Left lobe of liver (tissue), 2 donors: Measurements from ENCODE around the gene KLK15. TPM values are rescaled to one million over a fixed set of nuclear protein-coding genes. Genes with fewer than 3 reads are reported as not detected.
A peak's percentile ranks its signal among the peaks of the same experiment; 100 is the strongest.

ENCODE experiments used
- ATAC-seq: fragments of 200-7000 bp; cut with Tn5 transposase; one replicate; pipeline ENCODE4 v1.9.1; 2020; ENCODE audit warnings: mild to moderate bottlenecking, moderate library complexity
- DNase-seq: peaks from one replicate; pipeline ENCODE4 v3.0.0-alpha.2; 2020; ENCODE audit warnings: low spot score
- total RNA-seq: library from RNA; stranded (reverse); gene quantifications from one replicate; pipeline ENCODE4 v1.2.1, GENCODE V29; 2021
- donor health status: DM: no; HTN: no; CAD: no; lungs with moderate emphysema.
- donor health status: DM: no; HTN: yes; CAD: no.

Gene KLK15
- total RNA-seq, 1 donor from 2014 or later = not detected

GRCh38 chr19:50843701-50844221, 10.4 kb upstream of the KLK15 start:
- DNase-seq (no peak), ATAC-seq (no peak)

GRCh38 chr19:50843205-50843604, 9.8 kb upstream of the KLK15 start:
- ATAC-seq (no peak), DNase-seq (no peak)

DNA sequence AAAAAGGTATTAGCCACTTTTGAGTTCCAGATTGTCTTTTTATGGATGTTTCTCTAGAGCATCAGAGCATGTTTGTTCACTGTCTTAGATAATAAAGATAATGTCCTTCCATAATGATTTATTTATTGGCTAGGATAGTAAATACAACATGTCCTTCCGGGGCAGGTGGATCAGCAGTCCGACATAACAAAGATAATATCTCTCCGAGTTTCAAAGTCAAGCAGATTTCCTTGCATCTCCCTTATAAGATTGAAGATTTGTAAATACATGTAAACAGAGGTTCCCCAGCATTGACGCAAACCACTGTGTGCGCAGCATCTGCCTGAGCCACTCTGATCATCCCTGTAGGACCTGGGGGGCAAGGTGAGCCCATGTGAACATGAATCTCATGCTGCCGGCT, 8.8 kb upstream of the KLK15 start:
- no peak for ATAC-seq
- no peak for DNase-seq

- DNase-seq (no peak), ATAC-seq (no peak)
Observed at GRCh38 chr19:50839712-50840655, 6.6 kb upstream of the KLK15 start.

DNA sequence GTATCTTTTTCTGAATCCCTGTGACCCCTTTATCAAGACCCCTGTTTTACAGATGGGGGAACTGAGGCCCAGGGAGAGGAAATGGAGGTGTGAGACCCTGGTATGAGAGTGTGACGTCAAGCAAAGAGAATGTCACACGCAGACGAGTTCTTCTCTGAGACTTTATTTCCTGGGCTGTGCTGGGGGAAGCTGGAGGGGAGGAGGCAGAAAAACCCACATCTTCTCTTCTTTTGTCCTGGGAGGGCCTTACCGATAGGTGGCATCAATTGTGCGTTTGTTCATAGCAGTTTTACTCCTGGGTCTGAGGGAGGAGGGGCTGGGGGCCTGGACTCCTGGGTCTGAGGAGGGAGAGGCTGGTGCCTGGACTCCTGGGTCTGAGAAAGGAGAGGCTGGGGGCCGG, 4.9 kb upstream of the KLK15 start:
- DNase-seq = no peak

GRCh38 chr19:50837300-50837699, 3.9 kb upstream of the KLK15 start:
- ATAC-seq = no peak

More for the DNA sequence above, 4.9 kb upstream of the KLK15 start:
- ATAC-seq = no peak

GRCh38 chr19:50836543-50837195, 3.3 kb upstream of the KLK15 start:
- no peak for ATAC-seq
- peak; percentile 50 for DNase-seq

More at GRCh38 chr19:50837300-50837699, 3.9 kb upstream of the KLK15 start:
- DNase-seq = no peak

DNA sequence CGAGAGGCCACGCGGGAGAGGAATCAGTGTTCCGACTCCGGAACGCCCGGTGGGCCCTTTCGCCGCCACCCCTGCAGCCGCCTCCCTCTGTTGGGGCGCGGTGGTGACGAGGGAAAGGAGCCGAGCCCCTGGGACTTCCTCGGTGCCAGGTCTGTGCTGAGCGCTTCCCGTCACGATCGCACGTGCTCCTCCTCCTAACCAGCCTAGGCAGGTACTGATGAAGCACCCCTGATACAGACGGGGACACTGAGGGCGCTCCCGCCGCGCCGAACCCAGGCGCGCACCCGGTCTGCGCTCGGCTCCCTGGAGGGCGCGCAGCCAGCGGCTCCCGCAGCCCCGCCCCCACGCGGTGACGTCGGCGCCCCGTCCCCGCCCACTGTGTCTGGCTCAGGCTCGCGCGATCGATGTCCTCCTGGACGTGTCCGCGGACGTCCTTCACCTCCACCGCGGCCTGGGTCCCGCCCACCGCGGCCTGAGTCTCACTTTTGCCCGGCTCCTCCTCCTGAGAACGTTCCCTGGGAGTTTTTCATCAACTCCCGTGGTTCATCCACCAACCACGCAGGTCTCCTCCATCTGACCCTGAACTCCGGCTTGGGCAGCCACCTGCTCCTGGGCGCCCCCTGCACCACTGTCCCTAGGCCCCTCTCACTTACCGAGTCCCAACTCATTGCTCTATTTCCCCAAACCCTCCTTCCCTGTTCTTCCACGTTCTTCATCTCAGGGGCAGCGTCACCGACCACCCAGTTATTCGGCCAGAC, 2.6 kb upstream of the KLK15 start:
- DNase-seq (peak; percentile 93), ATAC-seq (peak; percentile 97)

DNA sequence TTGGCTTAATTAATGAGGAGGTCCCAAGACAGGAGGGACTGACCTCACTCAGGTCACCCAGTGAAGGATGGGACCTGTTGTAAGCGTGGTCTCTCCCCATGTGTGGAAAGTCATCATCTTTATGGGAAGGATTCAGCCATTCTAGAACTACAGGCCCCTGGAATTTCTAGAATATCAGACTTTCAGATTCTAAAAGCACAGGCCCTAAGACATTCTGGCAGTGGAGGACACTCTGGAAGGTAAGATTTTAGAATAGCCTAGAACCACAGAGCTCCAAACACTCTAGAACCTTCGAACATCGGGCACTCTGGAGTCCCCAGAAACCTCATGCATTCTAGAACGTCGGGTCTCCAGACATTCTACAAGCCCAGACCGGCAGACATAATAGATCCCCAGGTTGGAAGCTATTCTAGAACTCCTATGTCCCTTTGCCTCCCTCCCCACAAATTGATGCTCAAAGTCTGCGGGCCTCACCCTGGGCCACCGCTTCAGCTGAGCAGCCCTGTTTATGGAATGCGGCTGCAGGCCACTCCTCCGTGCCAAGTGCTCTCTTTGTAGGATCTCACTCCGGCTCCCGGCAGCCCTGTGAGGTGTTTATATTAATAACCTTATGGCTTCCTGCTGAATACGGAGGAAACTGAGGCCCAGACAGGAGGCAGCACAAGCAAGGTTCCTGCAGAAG, 1.9 kb upstream of the KLK15 start:
- ATAC-seq (peak; percentile 8), DNase-seq (no peak)

DNA sequence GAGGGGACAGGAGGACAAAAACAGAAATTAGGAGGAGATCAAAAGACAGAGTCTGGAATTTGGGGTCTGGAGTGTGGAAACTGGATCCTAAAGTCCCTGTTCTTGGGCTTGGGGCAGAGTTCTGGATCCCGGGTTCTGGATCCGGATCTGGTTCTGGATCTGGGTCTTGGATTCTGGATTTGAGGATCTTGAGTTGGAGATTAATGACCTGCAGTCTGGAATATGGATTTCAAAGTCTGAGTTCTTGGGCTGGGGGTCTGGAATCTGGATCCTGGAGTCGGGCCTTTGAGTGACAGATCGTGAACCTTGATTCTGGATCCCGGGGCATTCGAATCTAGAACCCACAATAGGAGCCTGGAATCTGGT, 411 bp upstream of the KLK15 start:
- DNase-seq (no peak), ATAC-seq (no peak)

DNA sequence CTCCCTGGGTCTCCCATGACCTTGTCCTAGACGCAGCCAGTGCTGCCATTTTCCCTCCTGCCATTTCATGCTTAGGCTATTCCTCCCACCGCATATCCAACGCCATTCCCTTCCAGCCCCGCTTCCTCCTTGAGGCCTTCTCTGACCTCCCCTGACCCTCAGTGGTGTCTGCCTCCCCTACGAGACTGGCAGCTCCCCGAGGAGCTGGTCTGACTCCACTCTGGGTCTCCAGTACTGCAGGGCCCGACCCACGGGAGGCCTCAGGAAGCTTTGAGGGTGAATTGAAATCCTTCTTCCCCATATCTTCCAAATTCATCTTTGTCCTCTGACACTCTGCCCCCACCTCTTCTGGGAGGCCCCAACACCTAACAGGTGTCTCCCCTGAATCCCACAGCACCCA, 708 bp downstream of the KLK15 start:
- ATAC-seq (no peak), DNase-seq (no peak)

- no peak for ATAC-seq
Observed at GRCh38 chr19:50831026-50831396, 2.4 kb downstream of the KLK15 start.

DNA sequence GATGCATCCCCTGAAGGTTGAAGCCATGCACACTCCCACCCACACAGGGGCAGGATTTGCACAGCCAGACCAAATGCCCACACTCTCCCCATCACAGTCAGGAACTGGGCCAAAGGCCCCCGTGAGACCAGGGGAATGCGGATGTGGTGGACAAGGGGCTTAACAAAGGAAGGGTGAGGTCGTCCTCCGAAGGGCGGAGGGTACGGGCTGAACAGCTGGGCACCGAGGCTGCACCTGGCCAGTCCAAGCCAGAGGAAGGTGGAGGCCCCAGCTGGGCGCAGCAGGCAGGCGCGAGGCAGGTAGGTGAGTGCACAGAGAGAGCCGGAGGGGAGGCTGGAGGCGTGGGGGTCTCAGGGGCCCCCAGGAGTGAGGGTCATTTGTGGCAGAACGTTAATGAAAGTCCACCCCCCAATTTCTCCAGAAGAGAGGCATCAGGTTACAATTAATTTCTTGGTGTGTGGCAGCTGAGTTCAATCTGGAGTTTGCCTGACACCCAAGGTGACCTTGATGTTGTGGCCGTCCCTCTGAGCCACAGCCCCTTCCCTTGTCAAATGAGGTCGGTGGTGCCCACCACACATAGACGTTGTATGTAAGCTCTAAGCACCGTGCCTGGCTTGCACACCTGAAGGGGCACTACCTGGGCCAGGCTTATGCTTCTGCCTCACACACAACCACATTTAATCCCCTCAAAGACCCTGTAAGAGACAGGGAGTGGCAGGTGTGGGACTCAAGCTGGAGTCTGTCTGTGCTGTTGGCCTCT, 2.9 kb downstream of the KLK15 start:
- ATAC-seq (no peak), DNase-seq (no peak)

More at GRCh38 chr19:50831026-50831396, 2.4 kb downstream of the KLK15 start:
- no peak for DNase-seq

- ATAC-seq = no peak
- DNase-seq = no peak
Observed at GRCh38 chr19:50829801-50830200, 3.6 kb downstream of the KLK15 start.

- ATAC-seq (no peak), DNase-seq (no peak)
Observed at GRCh38 chr19:50827476-50827875, 5.9 kb downstream of the KLK15 start.

GRCh38 chr19:50826492-50827240, 6.7 kb downstream of the KLK15 start:
- ATAC-seq = no peak
- DNase-seq = no peak

DNA sequence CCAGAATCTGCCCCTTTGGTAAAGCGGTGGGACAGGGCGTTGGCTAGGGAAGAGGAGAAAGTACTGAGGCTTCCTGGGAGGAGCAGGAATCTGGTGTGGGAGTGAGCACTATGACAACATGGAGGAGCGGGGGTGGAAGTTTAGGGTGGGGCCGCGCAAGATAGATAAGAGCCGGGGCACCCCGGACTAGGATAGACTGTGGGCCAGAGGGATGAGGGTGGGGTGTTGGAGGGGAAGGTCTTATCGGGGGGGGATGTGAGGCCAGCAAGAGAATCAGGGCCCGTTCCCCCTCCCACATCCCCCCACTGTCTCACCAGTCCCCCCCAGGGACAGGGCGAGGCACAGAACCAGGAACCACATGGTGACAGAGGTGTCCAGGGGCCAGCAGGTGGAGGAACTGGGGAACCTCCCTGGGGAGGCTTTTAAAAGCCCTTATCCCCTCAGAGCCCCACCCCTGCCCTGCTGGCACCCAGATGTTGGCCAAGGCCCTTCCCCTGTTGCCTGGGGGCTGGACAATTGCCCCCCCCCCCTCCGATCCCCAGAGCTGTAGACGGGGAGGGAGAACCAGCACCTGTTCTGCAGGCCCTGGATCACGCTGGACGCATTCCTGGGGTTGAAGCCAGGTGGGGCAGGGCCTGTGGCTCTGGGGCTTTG, 9.9 kb downstream of the KLK15 start, which contains the start of gene KLK1:
Gene KLK1, minus strand, starts transcription at position 399 of the 654 bp plus-strand sequence. Its CDS starts 39 bp downstream, at position 360.
- ATAC-seq (no peak), DNase-seq (no peak)

GRCh38 chr19:50822661-50823208, 10.6 kb downstream of the KLK15 start:
- ATAC-seq = no peak
- DNase-seq = no peak
